ENCODE data around the gene SLC35F4. TPM values are rescaled to one million over a fixed set of nuclear protein-coding genes. Genes with fewer than 3 reads are reported as not detected.

The SLC35F4 gene
- total and polyA plus RNA-seq, 2 donors (not counting 3 experiments of a cell fraction or from before 2014, with no cell fraction given), result not detected

DNA sequence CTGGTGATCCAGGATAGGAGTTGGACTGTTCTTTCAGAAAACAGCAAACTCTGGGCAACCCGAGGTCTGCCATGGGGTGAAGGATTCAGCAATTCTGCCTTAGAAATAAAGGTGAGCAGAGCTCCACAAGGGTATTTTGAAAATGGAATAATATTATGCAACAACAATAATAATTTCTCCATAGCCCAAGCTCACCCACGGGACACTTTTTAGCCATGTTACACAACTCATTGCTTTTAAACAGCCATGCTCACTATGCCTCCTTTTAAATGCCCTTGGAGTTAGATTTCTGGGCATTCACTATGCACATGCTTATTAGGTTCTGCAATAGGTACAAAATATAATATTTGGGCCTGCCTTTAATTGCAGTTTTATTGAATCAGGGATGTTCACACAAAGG lies 37.2 kb downstream of the SLC35F4 start:
- dilution Hi-C loops (cut with MboI; ENCODE audit: extremely low pct_ligation_motif_present, low sequenced_read_pairs) (no loop called here), intact Hi-C loops (cut with micrococcal nuclease) (no loop called here)
- H3K36me3 ChIP-seq (ENCODE audit: control insufficient read depth in 2 of 2, extremely low read depth in 1 of 2, insufficient read depth in 2 of 2, low read length in 2 of 2), result no peaks in the 10 kb centered on the region
- POLR2A ChIA-PET, result no interaction called here
- FAIRE-seq (no peak), DNase-seq (ENCODE audit: low read depth, low spot score) (no peak)
- H3K9me1 ChIP-seq (replicated peaks; ENCODE audit: control insufficient read depth, extremely low read depth, insufficient read depth, low read length), result no peaks in the 10 kb centered on the region
- no peaks in the 10 kb centered on the region for H3K4me1 ChIP-seq (ENCODE audit: control insufficient read depth, extremely low read depth, insufficient read depth, low read length)
- no TSS peak for BruUV-seq (replicated peaks)
- no peak overlapping the region for H3K27ac ChIP-seq (ENCODE audit: insufficient read depth, low read depth, low read length)
- no peaks in the 10 kb centered on the region for H3K79me2 ChIP-seq (ENCODE audit: control insufficient read depth, insufficient read depth, low read length)
- TF ChIP-seq, protein P1, sequence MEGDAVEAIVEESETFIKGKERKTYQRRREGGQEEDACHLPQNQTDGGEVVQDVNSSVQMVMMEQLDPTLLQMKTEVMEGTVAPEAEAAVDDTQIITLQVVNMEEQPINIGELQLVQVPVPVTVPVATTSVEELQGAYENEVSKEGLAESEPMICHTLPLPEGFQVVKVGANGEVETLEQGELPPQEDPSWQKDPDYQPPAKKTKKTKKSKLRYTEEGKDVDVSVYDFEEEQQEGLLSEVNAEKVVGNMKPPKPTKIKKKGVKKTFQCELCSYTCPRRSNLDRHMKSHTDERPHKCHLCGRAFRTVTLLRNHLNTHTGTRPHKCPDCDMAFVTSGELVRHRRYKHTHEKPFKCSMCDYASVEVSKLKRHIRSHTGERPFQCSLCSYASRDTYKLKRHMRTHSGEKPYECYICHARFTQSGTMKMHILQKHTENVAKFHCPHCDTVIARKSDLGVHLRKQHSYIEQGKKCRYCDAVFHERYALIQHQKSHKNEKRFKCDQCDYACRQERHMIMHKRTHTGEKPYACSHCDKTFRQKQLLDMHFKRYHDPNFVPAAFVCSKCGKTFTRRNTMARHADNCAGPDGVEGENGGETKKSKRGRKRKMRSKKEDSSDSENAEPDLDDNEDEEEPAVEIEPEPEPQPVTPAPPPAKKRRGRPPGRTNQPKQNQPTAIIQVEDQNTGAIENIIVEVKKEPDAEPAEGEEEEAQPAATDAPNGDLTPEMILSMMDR (IDR thresholded peaks at IDR 0.05; ENCODE audit: extremely low read depth in 1 of 2, insufficient read depth in 1 of 2, low read depth in 1 of 2, low read length in 2 of 2), result no peak
- no peak for TF ChIP-seq GATA2 (IDR thresholded peaks at IDR 0.05; ENCODE audit: insufficient read depth, insufficient read length, low read depth, low read length)
- TF ChIP-seq EZH2 (IDR thresholded peaks at IDR 0.05; ENCODE audit: borderline replicate concordance, low read depth, low read length, severe bottlenecking), result no peak
- TF ChIP-seq POLR2AphosphoS5 (IDR thresholded peaks at IDR 0.05; ENCODE audit: insufficient read depth, low read depth, low read length), result no peak
- TF ChIP-seq JUN (IDR thresholded peaks at IDR 0.05; ENCODE audit: borderline replicate concordance, insufficient read depth, insufficient read length, low read depth), result no peak
- TF ChIP-seq POLR2A (IDR thresholded peaks at IDR 0.05; ENCODE audit: low read depth, low read length), result no peak
- TF ChIP-seq, protein P2, sequence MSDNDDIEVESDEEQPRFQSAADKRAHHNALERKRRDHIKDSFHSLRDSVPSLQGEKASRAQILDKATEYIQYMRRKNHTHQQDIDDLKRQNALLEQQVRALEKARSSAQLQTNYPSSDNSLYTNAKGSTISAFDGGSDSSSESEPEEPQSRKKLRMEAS (IDR thresholded peaks at IDR 0.05; ENCODE audit: insufficient read depth, insufficient read length), result no peak
- TF ChIP-seq FOS (IDR thresholded peaks at IDR 0.05; ENCODE audit: borderline replicate concordance, insufficient read depth, low read length), result no peak
- TF ChIP-seq MYC (IDR thresholded peaks at IDR 0.05; ENCODE audit: low read depth, low read length), result no peak
- no peak overlapping the region for H3K9ac ChIP-seq (replicated peaks; ENCODE audit: extremely low read depth, insufficient read depth, low read length)
- peaks cover 0 to 2% of the 10 kb centered on the region in 2 experiments for H3K27me3 ChIP-seq (ENCODE audit: control insufficient read depth in 2 of 2, insufficient read depth in 2 of 2, low read length in 2 of 2)
- CTCF ChIA-PET, result interaction anchor here (0.9 to 1.7 kb wide), 2 partner anchors 10 to 137 kb away, joined by 3 to 5 read pairs; no protein-coding TSS in a partner anchor
- no peak overlapping the region for H3K4me3 ChIP-seq (replicated peaks in 1 of 3; ENCODE audit: insufficient read depth in 1 of 3, low read depth in 1 of 3, low read length in 3 of 3)
- no peak overlapping the region for H3K4me2 ChIP-seq (ENCODE audit: insufficient read depth, low read length)
- H2AFZ ChIP-seq (ENCODE audit: low read depth, low read length), result no peak overlapping the region
- H4K20me1 ChIP-seq (replicated peaks; ENCODE audit: control insufficient read depth, extremely low read depth, insufficient read depth, low read length), result no peaks in the 10 kb centered on the region
- H3K9me3 ChIP-seq (replicated peaks; ENCODE audit: control insufficient read depth, insufficient read depth, low read length), result no peaks in the 10 kb centered on the region

All from endothelial cell of umbilical vein (primary cell).